Inferior parietal cortex (tissue), 1 donor: ENCODE measurements around the gene MAPKAPK3.

Source experiments
- DNase-seq: peaks from one replicate; pipeline ENCODE4 v3.0.0-alpha.2; 2016; ENCODE audit errors: extremely low spot score

The MAPKAPK3 gene

DNA sequence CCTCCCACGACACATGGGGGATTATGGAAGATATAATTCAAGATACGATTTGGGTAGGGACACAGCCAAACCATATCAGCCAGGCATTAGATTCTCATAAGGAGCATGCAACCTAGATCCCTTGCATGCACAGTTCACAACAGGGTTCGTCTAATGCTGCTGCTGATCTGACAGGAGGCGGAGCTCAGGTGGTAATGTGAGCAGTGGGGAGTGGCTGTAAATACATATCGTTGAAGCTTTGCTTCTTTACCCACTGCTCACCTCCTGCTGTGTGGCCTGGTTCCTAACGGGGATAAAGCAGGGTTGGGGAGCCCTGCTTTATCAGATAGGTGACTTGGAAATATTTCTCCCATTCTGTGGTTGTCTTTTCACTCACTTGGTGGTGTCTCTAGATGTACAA is 72.6 kb downstream of the MAPKAPK3 start:
- no peak for DNase-seq

- DNase-seq = no peak
Observed at GRCh38 chr3:50695031-50695430, 78.1 kb downstream of the MAPKAPK3 start.

DNA sequence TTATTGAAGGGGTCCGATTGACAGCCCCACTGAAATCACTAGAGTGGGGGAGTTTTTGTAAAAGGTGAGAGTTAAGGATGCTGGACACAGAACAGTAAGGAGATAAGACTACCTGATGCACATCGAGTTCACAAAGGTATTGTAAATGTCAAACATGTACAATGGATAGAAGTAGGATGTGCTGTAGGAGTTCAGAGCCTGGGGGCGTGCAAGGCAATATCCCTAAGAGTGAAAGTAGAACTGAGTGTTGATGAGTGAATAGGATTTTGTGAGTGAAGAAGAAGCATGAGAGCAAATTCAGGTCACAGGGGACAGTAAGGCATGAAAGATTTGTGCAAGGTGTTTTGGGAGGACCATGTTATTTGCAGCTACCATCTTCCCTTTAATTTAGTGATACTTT is 79.3 kb downstream of the MAPKAPK3 start:
- DNase-seq = no peak

DNA sequence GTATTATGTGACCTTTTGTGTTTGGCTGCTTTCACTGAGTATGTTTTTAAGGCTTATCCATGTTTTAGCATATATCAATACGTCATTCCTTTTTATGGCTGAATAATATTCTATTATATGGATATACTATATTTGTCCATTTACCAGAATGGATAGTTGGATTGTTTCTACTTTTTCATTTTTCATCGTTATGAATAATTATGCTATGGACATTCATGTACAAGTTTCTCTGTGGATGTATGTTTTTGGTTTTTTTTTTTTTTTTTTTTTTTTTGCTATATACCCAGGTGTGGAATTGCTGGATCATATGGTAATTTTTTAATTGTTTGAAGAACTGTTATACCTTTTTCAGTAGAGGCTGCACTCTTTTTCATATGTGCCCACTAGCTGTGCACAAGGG is 81.3 kb downstream of the MAPKAPK3 start:
- DNase-seq = no peak
